WI38 (cell line): ENCODE measurements around the gene GTF2F2.
A peak's percentile ranks its signal among the peaks of the same experiment; 100 is the strongest.

ENCODE experiments used
- H3K4me3 ChIP-seq: 2 replicates; pipeline ENCODE4 v1.5.1; 2011; ENCODE audit warnings: low read depth, mild to moderate bottlenecking, control low read depth, low read length
- TF ChIP-seq, protein P1 (sequence below): IDR thresholded peaks from 2 replicates; pipeline ENCODE4 v1.5.1; 2012; ENCODE audit warnings: low read depth, mild to moderate bottlenecking, control low read depth, low read length

GTF2F2 gene

DNA sequence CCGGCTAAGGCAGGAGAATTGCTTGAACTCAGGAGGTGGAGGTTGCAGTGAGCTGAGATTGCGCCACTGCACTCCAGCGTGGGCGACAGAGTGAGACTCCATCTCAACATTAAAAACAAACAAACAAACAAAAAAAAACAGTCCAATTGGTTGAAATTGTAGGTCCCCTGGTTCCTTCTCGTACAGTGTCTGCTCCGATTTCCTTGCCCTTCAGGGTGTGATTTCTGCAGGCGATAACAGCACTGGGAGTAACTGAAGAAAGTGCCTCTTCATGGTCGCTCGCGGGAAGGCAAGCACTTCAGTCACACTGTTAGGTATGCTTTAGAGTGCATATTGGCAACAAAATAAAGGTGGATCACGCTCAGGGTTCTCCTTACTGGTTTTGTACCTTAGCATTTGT, 181.0 kb downstream of the GTF2F2 start:
- TF ChIP-seq, protein P1, sequence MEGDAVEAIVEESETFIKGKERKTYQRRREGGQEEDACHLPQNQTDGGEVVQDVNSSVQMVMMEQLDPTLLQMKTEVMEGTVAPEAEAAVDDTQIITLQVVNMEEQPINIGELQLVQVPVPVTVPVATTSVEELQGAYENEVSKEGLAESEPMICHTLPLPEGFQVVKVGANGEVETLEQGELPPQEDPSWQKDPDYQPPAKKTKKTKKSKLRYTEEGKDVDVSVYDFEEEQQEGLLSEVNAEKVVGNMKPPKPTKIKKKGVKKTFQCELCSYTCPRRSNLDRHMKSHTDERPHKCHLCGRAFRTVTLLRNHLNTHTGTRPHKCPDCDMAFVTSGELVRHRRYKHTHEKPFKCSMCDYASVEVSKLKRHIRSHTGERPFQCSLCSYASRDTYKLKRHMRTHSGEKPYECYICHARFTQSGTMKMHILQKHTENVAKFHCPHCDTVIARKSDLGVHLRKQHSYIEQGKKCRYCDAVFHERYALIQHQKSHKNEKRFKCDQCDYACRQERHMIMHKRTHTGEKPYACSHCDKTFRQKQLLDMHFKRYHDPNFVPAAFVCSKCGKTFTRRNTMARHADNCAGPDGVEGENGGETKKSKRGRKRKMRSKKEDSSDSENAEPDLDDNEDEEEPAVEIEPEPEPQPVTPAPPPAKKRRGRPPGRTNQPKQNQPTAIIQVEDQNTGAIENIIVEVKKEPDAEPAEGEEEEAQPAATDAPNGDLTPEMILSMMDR: no peak
- H3K4me3 ChIP-seq: no peak overlapping the region

DNA sequence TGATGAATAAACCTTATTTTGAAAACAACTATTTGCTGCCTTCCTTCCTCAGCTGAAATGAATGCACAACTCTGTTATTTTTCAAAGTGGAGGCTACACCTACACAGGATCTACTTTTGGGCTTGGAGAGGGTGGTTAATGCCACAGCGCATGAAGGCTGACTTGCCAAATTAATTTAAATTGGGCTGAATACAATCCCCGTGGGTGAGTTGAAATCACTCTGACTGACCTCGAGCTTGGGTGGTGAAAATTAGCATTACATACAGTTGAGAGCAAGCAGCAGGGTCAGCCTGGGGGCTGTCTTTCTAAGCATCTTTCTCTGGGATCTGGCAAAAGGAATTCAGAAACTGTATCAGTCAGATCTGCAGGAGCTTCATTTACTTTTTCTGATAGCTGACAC, 182.2 kb downstream of the GTF2F2 start:
- TF ChIP-seq, protein P1: no peak
- no peak overlapping the region for H3K4me3 ChIP-seq

DNA sequence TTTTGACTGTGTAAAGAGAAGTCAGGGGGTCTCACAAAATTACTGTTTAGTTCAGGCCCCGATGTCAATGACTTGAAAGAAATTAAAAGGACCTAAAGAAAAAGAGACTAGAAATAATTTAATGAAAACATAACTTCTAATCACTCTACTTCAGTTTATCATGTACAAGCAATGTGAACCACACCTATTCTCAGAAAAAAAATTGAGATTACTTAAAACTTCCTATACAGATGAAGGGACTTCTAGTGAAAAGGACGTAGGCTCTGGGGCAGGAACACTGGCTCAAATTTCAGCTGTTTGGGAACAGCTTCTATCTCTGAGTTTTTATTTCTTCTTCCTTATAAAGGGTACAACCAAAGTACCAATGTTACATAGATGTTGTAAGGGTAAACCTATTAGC, 182.7 kb downstream of the GTF2F2 start:
- H3K4me3 ChIP-seq: no peak overlapping the region
- TF ChIP-seq, protein P1: no peak

DNA sequence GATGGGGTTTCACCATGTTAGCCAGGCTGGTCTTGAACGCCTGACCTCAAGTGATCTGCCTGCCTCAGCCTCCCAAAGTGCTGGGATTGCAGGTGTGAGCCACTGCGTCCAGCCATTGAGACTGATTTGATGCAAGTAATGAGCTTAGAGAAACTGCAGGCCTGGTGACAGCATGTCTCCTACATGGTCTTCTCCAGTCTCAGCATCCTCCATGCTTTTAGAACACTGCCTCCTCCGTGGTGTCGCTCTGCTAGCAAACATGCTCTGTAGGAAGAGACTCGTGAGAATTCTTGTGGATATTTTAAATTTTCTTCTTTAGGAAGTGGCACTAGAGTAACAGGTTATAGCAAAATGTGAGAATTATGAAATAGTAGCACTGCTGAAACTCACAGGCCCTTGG, 183.6 kb downstream of the GTF2F2 start:
- H3K4me3 ChIP-seq: no peak overlapping the region
- TF ChIP-seq, protein P1: no peak

DNA sequence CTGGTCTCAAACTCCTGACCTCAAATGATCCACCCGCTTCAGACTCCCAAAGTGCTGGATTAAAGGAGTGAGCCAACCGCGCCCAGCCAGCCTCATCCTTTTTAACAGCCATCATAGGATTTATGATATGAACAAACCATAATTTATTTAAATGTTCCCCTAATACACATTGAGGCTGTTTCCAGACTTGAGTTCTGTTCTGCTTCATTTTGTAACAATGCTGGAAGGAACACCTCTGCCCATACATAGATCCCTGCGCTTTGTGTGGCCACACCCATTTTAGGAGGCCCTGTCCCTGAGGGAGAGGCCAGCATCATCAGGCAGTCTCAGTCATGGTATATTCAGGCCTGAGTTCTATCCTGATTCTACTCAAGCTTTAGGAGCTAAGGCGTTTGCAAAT, 184.8 kb downstream of the GTF2F2 start:
- TF ChIP-seq, protein P1: no peak

DNA sequence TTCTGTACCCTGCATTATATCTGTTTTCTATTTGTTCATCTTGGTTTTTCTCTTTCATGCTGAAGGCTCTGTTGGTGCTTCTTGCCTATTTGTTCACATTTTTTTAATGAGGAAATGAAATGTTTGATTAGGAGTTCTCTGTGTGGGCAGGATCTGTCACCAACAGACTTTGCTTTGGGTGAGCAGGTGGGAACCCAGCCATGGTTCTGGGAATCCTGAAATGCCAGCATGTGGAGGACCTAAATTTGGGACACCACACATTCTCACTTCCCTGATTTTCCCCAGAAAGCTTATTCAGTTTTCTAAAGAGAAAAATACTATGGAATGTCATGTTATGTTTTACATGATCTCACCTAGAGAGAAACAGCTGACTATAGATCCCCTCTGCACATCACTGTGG, 186.7 kb downstream of the GTF2F2 start:
- no peak overlapping the region for H3K4me3 ChIP-seq
- TF ChIP-seq, protein P1: no peak

More for the DNA sequence above, 184.8 kb downstream of the GTF2F2 start:
- H3K4me3 ChIP-seq: no peak overlapping the region

DNA sequence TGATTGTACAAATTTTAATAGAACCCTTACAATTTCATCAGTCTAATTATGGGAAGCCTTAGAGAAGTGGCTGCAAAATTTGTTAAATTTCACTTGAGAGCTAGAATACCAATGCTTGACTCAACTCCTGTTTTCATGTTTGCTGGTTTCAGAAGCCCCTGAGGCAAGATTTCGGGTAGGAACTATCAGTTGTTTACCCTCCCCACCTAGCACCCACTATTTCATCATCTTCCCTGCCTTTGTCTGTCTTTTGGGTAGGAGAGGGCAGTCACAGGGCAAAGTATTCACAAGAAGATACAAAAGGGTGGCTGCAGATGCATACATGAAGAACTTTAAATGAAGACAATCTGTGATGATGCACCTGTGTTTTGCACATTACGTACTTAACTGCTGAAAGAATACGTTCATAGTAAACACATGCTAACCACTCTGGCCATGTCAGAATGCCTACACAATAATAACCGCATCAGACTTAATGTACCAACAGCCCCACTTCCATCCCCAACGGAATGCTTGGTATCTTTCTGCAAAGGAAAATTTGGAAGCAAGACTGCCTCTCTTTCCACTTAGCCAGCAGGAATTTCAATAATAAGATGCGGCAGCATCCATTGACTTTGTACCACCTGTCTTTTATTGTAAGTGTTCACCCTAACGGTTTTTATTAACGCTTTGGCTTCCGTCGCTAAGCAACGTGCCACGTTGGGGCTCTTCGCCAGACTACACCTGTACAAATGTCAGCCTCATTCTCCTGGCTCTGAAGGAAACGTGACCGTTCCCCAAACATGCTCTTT, 190.2 kb downstream of the GTF2F2 start:
- H3K4me3 ChIP-seq: peak overlapping the region; percentile 24; the same call in 1 of the 2 replicates

More for the DNA sequence above, 190.2 kb downstream of the GTF2F2 start:
- TF ChIP-seq, protein P1: no peak
